Activated T-cell treated with anti-CD3 and anti-CD28 coated beads, Interleukin-2, amount 50 U/mL, for 4 hours (primary cell): ENCODE results near the gene TCERG1L. TPM values are rescaled to one million over a fixed set of nuclear protein-coding genes. Genes with fewer than 3 reads are reported as not detected.
A peak's percentile ranks its signal among the peaks of the same experiment; 100 is the strongest.

Experiments used
- ATAC-seq, 2 donors: fragments of 200-7000 bp; cut with Tn5 transposase; one replicate each; pipeline ENCODE4 v1.10.0; 2021
- DNase-seq: peaks from one replicate; pipeline ENCODE4 v3.0.0-alpha.2; 2020
- H3K27me3 Mint-ChIP-seq: one replicate; pipeline ENCODE4 v1.8.0; 2021; ENCODE audit warnings: low read depth, mixed read lengths
- H3K36me3 Mint-ChIP-seq: one replicate; pipeline ENCODE4 v1.8.0; 2022; ENCODE audit warnings: mixed read lengths; ENCODE audit not compliant: insufficient read depth
- H3K4me1 Mint-ChIP-seq: one replicate; pipeline ENCODE4 v1.8.0; 2021; ENCODE audit warnings: low read depth, mixed read lengths
- H3K4me3 Mint-ChIP-seq: one replicate; pipeline ENCODE4 v1.8.0; 2021; ENCODE audit warnings: mild to moderate bottlenecking, moderate library complexity, mixed read lengths
- H3K9me3 Mint-ChIP-seq: one replicate; pipeline ENCODE4 v1.8.0; 2021; ENCODE audit warnings: mixed read lengths
- total RNA-seq, 3 donors: library from RNA; stranded (reverse); gene quantifications; one replicate each; pipeline ENCODE4 v1.2.1, GENCODE V29; 2021

Gene TCERG1L
- total RNA-seq, 3 donors from 2014 or later = 0.11 to 0.13 TPM; not detected in 1

DNA sequence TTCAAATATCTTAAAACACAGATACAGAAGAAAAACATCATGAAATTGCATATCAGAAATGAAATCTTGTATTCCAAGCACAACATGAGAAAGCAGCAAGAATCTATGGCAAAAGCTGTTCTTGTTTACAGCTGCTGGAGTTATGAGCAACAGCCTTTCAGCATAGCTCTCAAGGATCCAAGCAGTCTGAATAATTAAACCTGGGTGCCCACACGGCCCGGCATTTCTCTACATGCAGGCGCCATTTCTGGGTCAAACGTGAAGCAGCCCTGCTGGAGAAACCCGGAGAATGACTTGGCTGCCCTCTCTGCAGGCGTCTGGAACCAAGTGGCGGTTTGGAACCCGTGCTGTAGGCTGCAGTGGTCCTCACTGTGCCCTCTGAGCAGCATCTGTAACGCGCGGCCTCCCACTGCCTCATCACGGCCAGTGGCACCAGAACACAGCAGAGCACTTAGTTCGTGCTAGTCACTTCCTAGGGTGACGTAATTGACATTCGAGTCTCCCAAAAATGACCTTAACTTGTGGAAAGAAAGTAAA is 213.0 kb downstream of the TCERG1L start:
- Mint-ChIP-seq H3K9me3 (no peaks in the 10 kb centered on the region), H3K4me1 (no peaks in the 10 kb centered on the region), H3K27me3 (no peaks in the 10 kb centered on the region), H3K36me3 (no peaks in the 10 kb centered on the region), H3K4me3 (no peak overlapping the region)
- DNase-seq (no peak), ATAC-seq (no peak)

DNA sequence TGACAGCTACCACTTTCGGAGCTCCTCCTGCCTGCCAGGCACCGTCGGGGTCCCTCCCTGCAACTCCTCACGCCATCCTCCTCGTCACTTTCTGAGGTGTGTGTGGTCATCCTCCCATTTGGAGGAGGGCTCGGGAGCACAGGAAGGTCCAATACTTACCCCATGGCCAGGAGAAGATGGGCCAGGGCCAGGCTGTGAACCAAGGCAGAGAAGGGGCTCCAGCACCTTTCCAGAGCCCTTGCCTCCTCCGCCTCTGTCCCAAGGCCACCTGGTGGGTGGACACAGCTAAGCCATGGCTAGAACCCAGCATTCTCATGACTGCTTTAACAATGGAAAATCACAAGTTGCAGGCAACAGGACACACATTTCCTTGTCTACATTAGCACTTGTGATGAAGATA is 215.5 kb downstream of the TCERG1L start:
- no peak for ATAC-seq
- no peaks in the 10 kb centered on the region for H3K27me3 Mint-ChIP-seq
- H3K4me3 Mint-ChIP-seq = no peak overlapping the region
- H3K4me1 Mint-ChIP-seq = no peaks in the 10 kb centered on the region
- DNase-seq = no peak
- no peaks in the 10 kb centered on the region for H3K36me3 Mint-ChIP-seq
- no peaks in the 10 kb centered on the region for H3K9me3 Mint-ChIP-seq

DNA sequence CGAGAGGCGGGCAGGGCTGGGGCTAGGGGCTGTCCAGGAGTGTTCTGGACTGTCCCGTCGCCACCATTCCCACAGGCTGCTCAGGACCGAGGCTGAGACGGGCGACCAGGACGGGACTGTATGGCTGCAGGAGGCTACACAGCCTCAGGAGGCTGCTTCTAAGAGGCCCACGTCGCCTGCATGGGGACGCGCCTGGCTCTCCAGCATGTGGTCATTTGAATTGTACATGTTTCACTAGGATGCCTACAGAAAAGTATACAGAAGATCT is 216.3 kb downstream of the TCERG1L start:
- H3K9me3 Mint-ChIP-seq = no peaks in the 10 kb centered on the region
- peak in 1 of 2 donors; percentile 5 for ATAC-seq
- no peak overlapping the region for H3K4me3 Mint-ChIP-seq
- H3K4me1 Mint-ChIP-seq = no peaks in the 10 kb centered on the region
- no peak for DNase-seq
- H3K27me3 Mint-ChIP-seq = no peaks in the 10 kb centered on the region
- no peaks in the 10 kb centered on the region for H3K36me3 Mint-ChIP-seq

DNA sequence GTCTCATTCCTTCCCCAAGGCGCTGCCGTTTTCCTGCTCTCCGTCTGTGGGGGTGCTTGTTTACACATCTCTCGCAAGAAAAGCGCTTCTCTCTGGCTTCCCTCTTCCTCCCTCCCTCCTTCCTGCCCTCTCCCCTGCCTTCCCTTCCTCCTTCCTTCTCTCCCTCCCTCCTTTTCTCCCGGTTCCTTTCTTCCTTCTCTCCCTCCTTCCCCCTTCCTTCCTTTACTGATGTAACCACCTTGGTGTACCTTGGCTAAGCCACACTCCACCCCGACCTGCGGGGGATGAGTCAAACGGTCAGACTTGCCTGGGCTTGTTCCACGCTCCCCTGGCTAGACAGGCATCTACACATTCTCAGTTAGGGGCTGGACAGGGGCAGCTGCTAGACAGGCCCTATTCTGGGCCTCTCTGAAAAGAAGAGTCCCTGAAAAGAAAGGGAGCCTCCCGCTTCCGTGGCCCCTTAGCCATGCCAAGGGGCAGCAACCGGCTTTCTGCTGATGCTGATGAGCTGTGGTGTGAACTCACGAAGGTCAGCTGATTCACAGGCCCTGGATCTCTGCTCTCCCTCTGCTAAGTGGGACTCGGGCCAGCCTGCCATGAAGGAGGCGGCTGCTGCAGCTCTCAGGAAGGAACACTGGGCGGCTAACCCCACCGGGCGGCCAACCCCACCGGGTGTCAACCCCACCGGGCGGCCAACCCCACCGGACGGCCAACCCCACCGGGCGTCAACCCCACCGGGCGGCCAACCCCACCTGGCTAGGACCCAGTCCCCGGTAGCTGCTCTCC is 216.8 kb downstream of the TCERG1L start:
- Mint-ChIP-seq H3K36me3 (no peaks in the 10 kb centered on the region), H3K4me1 (no peaks in the 10 kb centered on the region)
- ATAC-seq = no peak

DNA sequence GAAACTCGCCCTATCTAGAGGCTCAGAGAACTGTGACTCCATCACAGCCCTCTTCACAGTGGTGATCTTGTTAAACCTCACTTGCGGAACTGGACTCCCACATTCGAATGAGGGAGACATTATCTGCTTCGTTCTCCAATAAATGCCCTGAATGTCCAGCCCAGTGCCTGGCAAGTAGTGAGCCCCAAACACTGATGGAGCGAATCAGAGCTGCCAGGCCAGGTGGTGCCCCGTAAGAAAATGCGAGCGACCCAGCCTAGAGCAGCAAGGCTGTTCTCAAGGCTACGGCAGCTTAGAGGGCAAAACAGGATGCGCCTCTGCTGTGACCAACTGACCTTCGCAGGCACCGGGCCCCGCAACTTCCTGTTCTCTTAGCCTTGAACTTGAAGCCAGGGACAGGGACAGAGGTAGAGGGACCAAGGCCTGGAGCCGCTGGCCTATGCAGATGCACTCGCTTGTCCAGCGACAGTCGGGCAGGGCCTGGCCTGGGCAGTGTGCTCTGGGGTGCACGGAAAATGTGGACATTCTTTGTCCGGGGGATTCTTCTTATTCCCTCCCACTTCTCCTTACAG is 217.6 kb downstream of the TCERG1L start:
- H3K9me3 Mint-ChIP-seq = no peaks in the 10 kb centered on the region
- H3K4me3 Mint-ChIP-seq = no peak overlapping the region
- no peaks in the 10 kb centered on the region for H3K4me1 Mint-ChIP-seq
- ATAC-seq (no peak), DNase-seq (no peak)
- no peaks in the 10 kb centered on the region for H3K27me3 Mint-ChIP-seq
- no peaks in the 10 kb centered on the region for H3K36me3 Mint-ChIP-seq

More for the DNA sequence above, 216.8 kb downstream of the TCERG1L start:
- Mint-ChIP-seq H3K4me3 (no peak overlapping the region), H3K9me3 (no peaks in the 10 kb centered on the region), H3K27me3 (no peaks in the 10 kb centered on the region)
- DNase-seq = no peak

DNA sequence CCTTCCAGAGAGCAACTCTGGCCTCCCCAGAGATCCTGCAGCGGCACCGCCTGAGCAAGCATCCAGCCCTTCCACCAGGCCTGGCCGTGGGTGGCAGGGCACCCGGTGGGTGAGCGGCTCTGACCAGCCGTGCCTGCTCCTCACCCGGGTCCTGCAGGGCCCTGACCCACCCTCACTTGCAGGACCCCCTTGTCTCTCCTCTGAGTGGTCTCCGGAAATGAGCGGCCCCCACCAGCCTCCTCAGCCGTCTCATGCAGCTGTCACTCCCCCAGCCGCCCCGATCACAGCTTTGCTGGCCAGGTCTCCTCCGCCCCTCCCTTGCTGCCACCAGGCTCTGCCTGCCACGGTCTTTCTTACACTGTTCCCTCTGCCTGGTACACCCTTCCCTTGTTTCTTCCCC is 218.2 kb downstream of the TCERG1L start:
- ATAC-seq = no peak
- Mint-ChIP-seq H3K9me3 (no peaks in the 10 kb centered on the region), H3K4me1 (no peaks in the 10 kb centered on the region), H3K27me3 (no peaks in the 10 kb centered on the region), H3K4me3 (no peak overlapping the region), H3K36me3 (no peaks in the 10 kb centered on the region)
- DNase-seq = no peak

DNA sequence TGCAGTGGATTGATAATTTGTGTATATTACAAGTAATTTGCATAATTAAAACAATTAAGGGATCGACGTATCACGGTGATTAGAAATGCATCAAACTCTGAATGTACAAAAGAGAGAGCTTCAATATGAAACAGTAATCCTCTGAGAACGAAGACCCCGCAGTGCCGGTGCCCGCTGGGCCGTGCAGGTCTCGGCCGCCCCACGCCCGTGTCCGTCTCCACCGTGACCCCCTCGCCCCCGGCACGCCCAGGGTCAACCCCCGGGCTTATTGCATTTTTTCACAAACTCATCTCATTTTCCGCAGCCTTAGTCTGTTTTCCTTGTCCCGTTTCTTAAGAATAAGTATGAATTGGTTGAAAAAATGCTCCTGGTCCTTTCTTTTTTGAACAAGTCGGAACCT is 218.6 kb downstream of the TCERG1L start:
- Mint-ChIP-seq H3K4me1 (no peaks in the 10 kb centered on the region), H3K27me3 (no peaks in the 10 kb centered on the region), H3K9me3 (no peaks in the 10 kb centered on the region), H3K4me3 (no peak overlapping the region), H3K36me3 (no peaks in the 10 kb centered on the region)
- no peak for ATAC-seq
- no peak for DNase-seq

DNA sequence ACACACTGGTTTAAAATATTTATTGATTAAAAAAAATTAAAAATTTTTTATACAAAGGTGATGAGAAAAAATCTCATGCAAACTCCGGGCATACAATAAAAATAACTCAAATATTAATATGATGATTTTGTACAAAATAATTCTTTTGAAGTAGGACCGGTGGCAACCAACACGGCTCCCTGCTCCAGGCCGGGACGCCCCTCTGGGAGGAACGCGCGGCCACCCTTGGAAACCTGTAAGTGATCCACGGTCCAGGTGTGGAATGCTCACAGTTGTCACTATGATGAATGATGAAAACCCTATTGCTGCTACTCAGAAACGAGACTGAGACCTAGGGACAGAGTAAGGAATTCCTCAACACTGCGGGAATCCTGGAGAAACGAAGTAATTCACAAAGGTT is 219.1 kb downstream of the TCERG1L start:
- Mint-ChIP-seq H3K4me1 (no peaks in the 10 kb centered on the region), H3K9me3 (no peaks in the 10 kb centered on the region), H3K27me3 (no peaks in the 10 kb centered on the region), H3K36me3 (no peaks in the 10 kb centered on the region), H3K4me3 (no peak overlapping the region)
- ATAC-seq (no peak), DNase-seq (no peak)

DNA sequence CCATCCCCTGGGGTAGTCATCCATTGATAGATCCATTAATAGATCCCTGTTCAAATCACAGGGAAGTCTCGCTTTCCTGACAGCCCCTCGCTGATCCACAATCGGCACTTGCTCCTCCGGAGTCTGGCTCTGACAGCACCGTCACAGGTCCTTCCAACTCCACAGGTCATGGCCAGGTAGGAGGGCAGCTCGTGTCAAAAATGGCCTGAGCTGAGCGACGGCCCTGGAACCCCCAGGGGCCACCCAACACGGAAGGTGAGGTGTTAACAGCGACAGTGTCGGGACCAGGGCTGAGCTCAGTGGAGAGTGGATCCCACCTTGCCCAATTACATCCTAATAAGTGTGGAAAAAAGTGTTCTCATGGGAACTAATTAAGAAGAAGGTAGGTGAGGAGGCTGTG is 219.8 kb downstream of the TCERG1L start:
- ATAC-seq (no peak), DNase-seq (no peak)
- Mint-ChIP-seq H3K4me3 (no peak overlapping the region), H3K27me3 (no peaks in the 10 kb centered on the region), H3K4me1 (no peaks in the 10 kb centered on the region), H3K36me3 (no peaks in the 10 kb centered on the region), H3K9me3 (no peaks in the 10 kb centered on the region)

DNA sequence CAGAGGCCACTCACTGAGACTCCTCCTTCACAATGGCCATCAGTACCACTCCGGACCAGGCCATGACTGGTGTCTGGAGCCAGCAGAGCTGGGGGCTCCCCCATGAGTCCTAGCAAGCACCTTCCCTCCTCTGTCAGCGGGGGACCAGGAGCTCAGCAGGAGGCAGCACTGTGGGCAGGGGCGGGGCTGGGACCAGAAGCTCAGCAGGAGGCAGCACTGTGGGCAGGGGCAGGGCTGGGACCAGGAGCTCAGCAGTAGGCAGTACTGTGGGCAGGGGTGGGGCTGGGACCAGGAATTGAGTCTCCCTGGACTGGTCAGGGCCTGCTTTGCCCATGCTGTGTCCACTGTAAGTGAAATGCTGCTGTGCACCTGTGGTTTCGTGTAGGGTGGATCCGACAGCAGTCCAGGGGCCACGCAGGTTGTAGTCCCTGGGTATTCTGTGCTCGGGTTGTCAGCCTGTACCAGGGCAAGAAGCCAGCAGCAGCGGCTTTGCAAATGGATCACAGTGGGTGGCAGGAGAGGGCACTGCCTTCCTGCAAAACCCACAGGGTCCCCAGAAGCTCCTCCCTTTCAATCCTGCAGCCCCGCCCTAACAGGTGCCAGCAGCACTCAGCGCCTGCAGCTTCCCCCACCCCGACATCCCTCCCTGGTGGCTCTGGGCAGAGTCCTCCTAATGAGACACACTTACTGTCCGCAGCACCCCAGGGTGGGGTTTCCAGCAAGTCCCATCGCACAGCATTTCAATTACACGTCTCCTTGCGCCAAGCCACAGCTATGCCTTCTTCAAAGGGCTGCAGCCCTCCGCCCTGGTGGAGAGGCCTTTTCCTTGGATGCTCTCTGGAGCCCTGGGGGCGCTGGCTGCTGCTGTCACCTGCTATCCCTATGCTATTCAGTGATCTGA is 220.5 kb downstream of the TCERG1L start:
- peak in 1 of 2 donors; percentile 24 for ATAC-seq
- Mint-ChIP-seq H3K4me3 (no peak overlapping the region), H3K9me3 (no peaks in the 10 kb centered on the region)

DNA sequence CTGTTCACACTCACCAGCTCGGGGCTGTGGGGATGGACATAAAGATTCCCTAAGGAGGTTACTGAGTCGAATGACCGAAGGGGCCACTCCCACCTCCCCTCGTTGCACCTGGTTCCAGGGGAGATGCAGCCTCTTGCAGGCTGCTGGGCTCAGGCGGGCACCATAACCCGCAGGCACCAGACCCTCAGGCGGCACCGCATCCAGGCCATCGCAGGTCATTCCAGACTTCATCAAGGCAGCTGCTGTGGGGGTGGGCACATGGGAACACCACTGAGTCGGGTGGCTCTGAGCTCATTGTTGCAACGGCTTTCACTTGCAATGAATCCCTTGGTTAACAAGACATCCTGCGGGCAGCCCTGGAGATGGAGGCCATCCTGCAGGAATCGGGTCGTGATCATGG is 221.7 kb downstream of the TCERG1L start:
- no peaks in the 10 kb centered on the region for H3K4me1 Mint-ChIP-seq
- DNase-seq (no peak), ATAC-seq (no peak)
- no peaks in the 10 kb centered on the region for H3K36me3 Mint-ChIP-seq
- no peaks in the 10 kb centered on the region for H3K9me3 Mint-ChIP-seq
- H3K27me3 Mint-ChIP-seq = no peaks in the 10 kb centered on the region
- H3K4me3 Mint-ChIP-seq = no peak overlapping the region

More for the DNA sequence above, 220.5 kb downstream of the TCERG1L start:
- Mint-ChIP-seq H3K36me3 (no peaks in the 10 kb centered on the region), H3K4me1 (no peaks in the 10 kb centered on the region), H3K27me3 (no peaks in the 10 kb centered on the region)
- DNase-seq = no peak

DNA sequence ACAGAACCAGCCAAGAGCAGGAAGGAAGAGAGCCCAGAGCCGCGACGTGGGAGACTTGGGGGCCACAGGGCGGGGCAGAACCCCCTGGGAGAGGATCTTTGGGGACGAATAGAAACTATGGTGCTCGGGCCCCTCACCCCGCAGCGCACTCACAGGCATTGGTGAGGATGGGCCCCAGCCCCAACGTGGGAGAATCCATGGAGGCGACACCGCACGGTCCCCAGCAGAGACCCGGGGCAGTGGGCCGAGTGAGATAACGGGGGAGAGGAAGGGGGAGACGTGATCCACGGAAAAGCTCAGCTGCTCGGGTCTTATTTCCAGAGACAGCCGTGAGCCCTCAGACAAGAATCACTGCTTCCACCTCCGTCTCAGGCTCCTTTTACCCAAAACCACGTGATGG is 222.4 kb downstream of the TCERG1L start:
- Mint-ChIP-seq H3K4me3 (no peak overlapping the region), H3K27me3 (no peaks in the 10 kb centered on the region), H3K9me3 (no peaks in the 10 kb centered on the region), H3K36me3 (no peaks in the 10 kb centered on the region), H3K4me1 (no peaks in the 10 kb centered on the region)
- ATAC-seq (no peak), DNase-seq (no peak)

DNA sequence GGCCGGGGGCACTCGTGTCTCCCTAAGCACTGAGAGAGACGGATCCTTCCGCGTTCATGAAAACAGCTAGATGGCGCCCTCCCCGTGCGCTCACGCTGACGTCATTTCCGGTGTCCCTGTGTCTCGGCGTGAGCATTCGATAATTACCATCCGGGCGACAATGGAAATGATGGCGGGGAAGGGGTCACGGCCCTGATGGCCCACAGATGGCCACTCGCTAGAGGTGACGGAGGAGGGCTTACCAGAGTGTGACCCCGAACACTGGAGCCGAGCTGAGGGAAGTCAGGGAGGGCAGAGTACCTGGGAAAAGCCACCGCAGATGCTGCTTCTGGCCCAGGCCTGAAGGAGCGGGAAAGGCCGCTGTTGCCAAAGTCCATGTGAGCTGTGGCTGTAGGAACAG is 222.9 kb downstream of the TCERG1L start:
- no peak overlapping the region for H3K4me3 Mint-ChIP-seq
- DNase-seq (no peak), ATAC-seq (no peak)
- no peaks in the 10 kb centered on the region for H3K4me1 Mint-ChIP-seq
- H3K9me3 Mint-ChIP-seq = no peaks in the 10 kb centered on the region
- no peaks in the 10 kb centered on the region for H3K27me3 Mint-ChIP-seq
- H3K36me3 Mint-ChIP-seq = no peaks in the 10 kb centered on the region

DNA sequence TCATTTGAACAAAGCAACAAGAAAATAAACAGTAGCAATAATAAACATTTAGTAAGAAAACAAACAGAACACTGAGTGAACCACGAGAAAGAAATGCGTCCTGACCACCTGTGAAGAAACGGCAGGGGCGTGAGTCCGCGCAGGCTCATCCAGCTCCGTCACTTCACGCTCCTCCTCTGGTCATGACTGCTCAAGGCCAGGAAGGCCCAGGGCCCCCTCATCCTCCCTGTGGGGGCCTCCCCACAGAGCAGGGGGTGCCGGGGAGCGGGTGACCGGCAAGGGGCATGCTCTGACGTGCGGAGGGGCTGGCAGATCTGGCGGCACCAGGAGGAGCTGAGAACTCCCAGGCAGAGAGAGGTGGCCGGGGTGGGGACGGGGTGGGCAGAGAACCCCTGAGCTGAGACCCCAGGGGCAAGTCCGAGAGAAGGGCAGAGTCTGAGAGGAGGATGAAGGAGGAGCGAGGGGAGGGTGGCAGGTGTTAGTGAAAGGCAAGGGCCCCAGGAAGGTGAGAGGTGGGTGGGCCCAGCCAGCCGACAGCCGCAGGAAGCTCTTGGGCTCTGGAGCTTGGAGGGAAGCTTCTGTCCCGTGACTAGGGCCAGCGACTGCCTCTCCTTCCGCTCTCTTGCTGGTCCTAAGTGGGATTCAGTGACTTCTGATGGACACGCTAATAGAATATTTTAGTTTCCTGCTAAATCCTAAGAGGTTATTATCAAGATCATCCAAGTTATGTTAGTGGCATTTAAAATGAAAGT is 223.9 kb downstream of the TCERG1L start:
- Mint-ChIP-seq H3K4me1 (peaks cover 4% of the 10 kb centered on the region), H3K4me3 (no peak overlapping the region), H3K36me3 (no peaks in the 10 kb centered on the region), H3K9me3 (no peaks in the 10 kb centered on the region), H3K27me3 (no peaks in the 10 kb centered on the region)
- DNase-seq (no peak), ATAC-seq (no peak)
